Heart left ventricle (tissue), 13 donors: ENCODE results near the gene PTPRN2.

ENCODE experiments used
- CTCF ChIP-seq, 12 donors: fragments of 200-600 bp; sonication (generic) in 4 of 12; IDR thresholded peaks; one replicate each; pipeline versions ENCODE4 v1.5.0 to v1.8.0; 2018 to 2022; ENCODE audit warnings: antibody characterized with exemption in 12 of 12, mild to moderate bottlenecking in 5 of 12
- POLR2A ChIP-seq, 2 donors: fragments of 450-650 bp; IDR thresholded peaks; one replicate each; pipeline ENCODE4 v1.6.1; 2017; ENCODE audit warnings: antibody characterized with exemption in 2 of 2, mild to moderate bottlenecking in 2 of 2, moderate library complexity in 2 of 2
- donor health status: ischemic (EF 13 %, LVEDD 7.1; RV severe dilation, severe dysfunction).
- donor health status: DM: no; HTN: yes; CAD: no.
- donor health status: DM: no; HTN: no; CAD: no.
- donor health status: ischemic (EF 25% LVEDD 6.9; RV normal size, moderate dysfunction).
- donor health status: ischemic (EF 25% LVEDD 5.7; RV mildly dilated, moderate dysfunction).
- donor health status: ischemic (EF 35%, LVEDD 5.7; RV mildly dilated, moderate dysfunction).
- donor health status: nonischemic (EF 11% LVEDD 7.7; RV severe dilation, severe dysfunction).
- donor health status: DM: yes; HTN: yes; CAD: no.
- donor health status: PGD.
- donor health status: ischemic (EF 29% LVEDD 5.4; RV normal size, mild dysfunction).
- donor health status: nonischemic (EF 23%, LVEDD 6.1; RV moderate dilation, normal function).

- TF ChIP-seq CTCF (IDR thresholded peaks at IDR 0.05) (no peak), POLR2A (IDR thresholded peaks at IDR 0.05) (no peak)
Measured at GRCh38 chr7:157699357-157700013, 888.1 kb downstream of the PTPRN2 start.
